GM18502 (cell line): ENCODE data around the gene ARHGEF18.

ENCODE experiments used
- ATAC-seq: cut with Tn5 transposase; IDR thresholded peaks from one replicate; pipeline ENCODE4 v1.9.1; 2021; ENCODE audit warnings: mild to moderate bottlenecking; ENCODE audit not compliant: unreplicated experiment, poor library complexity

Gene ARHGEF18

DNA sequence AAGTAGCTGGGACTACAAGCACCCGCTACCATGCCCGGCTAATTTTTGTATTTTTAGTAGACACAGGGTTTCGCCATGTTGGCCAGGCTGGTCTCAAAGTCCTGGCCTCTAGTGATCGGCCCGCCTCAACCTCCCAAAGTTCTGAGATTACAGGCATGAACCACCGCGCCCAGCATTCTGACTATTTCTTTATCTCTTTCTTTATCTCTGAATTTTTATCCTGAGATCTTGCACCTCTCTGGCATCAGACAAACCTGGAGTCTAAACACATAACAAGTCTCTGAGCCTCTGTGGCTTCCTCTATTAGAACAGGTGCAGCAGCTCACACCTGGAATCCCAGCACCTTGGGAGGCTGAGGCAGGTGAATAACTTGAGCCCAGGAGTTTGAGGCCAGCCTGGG is 28.5 kb downstream of the ARHGEF18 start:
- ATAC-seq = no peak

- no peak for ATAC-seq
Observed at GRCh38 chr19:7381073-7381390, 32.3 kb downstream of the ARHGEF18 start.

DNA sequence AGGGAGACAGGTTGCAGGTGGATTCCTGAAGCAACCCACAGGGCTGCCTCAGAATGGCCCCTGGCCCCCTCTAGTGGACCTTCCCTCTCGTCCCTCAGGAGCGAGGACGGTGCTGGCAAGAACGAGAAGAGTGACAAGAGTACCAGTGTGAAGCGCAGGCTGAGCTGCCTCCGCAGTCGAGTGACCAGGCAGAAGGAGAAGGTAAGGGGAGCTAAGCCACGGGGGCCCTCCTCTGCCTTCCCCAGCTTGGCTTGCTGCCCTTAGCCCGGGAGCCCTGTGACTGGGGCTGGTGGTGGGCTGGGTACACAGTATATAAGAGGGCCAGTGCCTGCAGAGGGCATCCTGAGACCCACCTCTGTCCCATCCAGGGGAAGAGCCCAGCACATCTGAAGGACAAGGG is 34.0 kb downstream of the ARHGEF18 start:
- no peak for ATAC-seq

- ATAC-seq = no peak
Observed at GRCh38 chr19:7383284-7383683, 34.5 kb downstream of the ARHGEF18 start.

DNA sequence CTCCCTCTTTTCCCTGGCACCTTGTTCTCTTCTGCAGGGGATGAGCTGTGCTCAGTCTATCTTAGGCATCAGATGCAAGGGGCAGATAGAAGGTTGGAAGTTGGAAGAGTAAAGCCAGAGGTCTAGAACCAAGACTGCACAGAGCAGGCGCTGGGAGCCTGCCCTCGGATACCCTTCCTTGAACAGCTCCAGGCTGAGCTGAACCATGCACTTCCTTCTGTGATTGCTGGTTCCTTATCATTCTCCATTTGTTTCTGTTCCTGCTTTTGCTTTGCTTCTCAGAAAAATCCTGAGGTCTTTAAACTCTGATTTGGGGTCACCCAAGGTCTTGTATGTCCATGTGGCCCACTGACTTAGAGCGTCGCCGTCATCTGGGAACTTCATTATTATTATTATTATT is 36.3 kb downstream of the ARHGEF18 start:
- ATAC-seq = no peak

- no peak for ATAC-seq
Observed at GRCh38 chr19:7386308-7386707, 37.6 kb downstream of the ARHGEF18 start.

GRCh38 chr19:7386769-7387168 is 38.0 kb downstream of the ARHGEF18 start:
- no peak for ATAC-seq

DNA sequence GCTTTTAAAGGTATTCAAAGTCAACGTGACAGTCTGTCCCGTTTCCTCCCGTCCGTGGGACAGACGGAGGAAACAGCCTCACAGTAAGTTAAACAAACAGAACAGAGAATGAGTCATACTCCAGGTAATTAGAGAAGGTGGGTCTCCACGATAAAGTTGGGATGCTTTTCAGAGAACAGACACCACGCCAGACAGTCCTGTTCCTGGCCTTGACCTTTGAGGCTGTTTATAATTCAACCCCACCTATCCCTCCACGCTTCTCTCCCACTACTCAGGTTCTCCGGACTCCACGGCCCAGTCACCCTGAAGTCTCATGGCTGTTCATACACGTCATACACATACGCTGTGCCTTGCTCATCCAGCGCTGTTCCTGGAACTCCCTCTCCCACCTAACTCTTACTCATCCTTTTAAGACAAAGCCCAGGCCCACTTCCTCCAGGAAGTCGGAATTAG is 42.5 kb downstream of the ARHGEF18 start:
- ATAC-seq = no peak

- ATAC-seq = no peak
Observed at GRCh38 chr19:7393459-7393858, 44.7 kb downstream of the ARHGEF18 start.

- ATAC-seq = no peak
Observed at GRCh38 chr19:7393939-7394730, 45.4 kb downstream of the ARHGEF18 start.

GRCh38 chr19:7394731-7395359 is 46.1 kb downstream of the ARHGEF18 start:
- peak; percentile 70 for ATAC-seq

GRCh38 chr19:7395360-7396066 is 46.8 kb downstream of the ARHGEF18 start:
- ATAC-seq = peak; percentile 31

DNA sequence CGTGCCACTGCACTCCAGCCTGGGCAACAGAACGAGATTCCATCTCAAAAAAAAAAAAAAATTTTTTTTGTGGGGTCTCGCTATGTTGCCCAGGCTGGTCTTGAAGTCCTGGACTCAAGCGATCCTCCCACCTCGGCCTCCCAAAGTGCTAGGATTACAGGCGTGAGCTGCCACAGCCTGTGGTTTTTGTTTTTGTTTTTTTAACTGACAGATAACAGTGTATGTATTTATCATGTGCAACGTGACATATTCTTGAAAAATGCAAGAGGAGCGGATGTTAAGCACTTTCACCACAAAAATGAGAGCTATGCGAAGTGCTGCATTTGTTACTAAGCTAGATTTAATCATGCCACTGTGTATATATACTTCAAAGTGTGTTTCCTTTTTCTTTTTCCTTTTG is 49.0 kb downstream of the ARHGEF18 start:
- ATAC-seq = no peak
